Suppressor macrophage (primary cell): ENCODE data around the gene PCDHGB7.
"Not testable (repeated sequence)": the region's sequence is repeated elsewhere in the genome, so short reads cannot be mapped to it uniquely, and the experiment has no call there.

ENCODE experiments used
- DNase-seq, 4 experiments: peaks; one replicate each; pipeline ENCODE4 v3.0.0-alpha.2; 2020 to 2022
- total RNA-seq, 17 experiments: gene quantifications; one replicate each; lab custom pipeline; 2026; ENCODE audit warnings: mixed read lengths in 6 of 17, inconsistent platforms in 3 of 17; lab: John Stamatoyannopoulos, UW

The PCDHGB7 gene
- total RNA-seq: 0.25 to 1.1 (median 0.51) reads per million in 17 experiments

GRCh38 chr5:141417494-141418172 lies at the start of gene PCDHGB7:
Gene PCDHGB7 (plus strand): TSS chr5:141417677. CDS start chr5:141417860, 183 bp downstream.
- DNase-seq: peak; percentile 83 to 93 (median 88)

- DNase-seq: peak; percentile 11 to 64 (median 43)
Measured at GRCh38 chr5:141369994-141370848, 47.3 kb upstream of the PCDHGB7 start, which contains the start of gene PCDHGB3. Gene PCDHGB3 (plus strand): TSS chr5:141370242. CDS start chr5:141370395, 153 bp downstream.

GRCh38 chr5:141371572-141372475 lies 45.7 kb upstream of the PCDHGB7 start:
- no peak for DNase-seq

GRCh38 chr5:141373673-141374317 lies 43.7 kb upstream of the PCDHGB7 start, which contains the start of gene PCDHGA6:
Gene PCDHGA6 (plus strand): TSS chr5:141373891. CDS start chr5:141374084, 193 bp downstream.
- peak in 1 of 4 experiments; percentile 18 for DNase-seq

- no peak for DNase-seq
Measured at GRCh38 chr5:141374627-141375026, 42.9 kb upstream of the PCDHGB7 start.

- DNase-seq: not testable (repeated sequence)
Measured at GRCh38 chr5:141375444-141376155, 41.9 kb upstream of the PCDHGB7 start.

- DNase-seq: no peak
Measured at GRCh38 chr5:141382469-141383294, 34.8 kb upstream of the PCDHGB7 start, which contains the start of gene PCDHGA7. Gene PCDHGA7 (plus strand): TSS chr5:141382742. CDS start chr5:141382900, 158 bp downstream.

- DNase-seq: no peak
Measured at GRCh38 chr5:141383345-141383744, 34.1 kb upstream of the PCDHGB7 start.

GRCh38 chr5:141384471-141385267 lies 32.8 kb upstream of the PCDHGB7 start:
- DNase-seq: no peak

GRCh38 chr5:141387557-141388311 lies 29.7 kb upstream of the PCDHGB7 start, which contains the start of gene PCDHGB4:
Gene PCDHGB4 (plus strand): TSS chr5:141387698. CDS start chr5:141387885, 187 bp downstream.
- peak; percentile 19 to 63 (median 42) for DNase-seq

- no peak for DNase-seq
Measured at GRCh38 chr5:141388661-141389060, 28.8 kb upstream of the PCDHGB7 start.

GRCh38 chr5:141389153-141390042 lies 28.1 kb upstream of the PCDHGB7 start:
- DNase-seq: no peak

GRCh38 chr5:141392429-141393198 lies 24.9 kb upstream of the PCDHGB7 start, which contains the start of gene PCDHGA8:
Gene PCDHGA8 (plus strand): TSS chr5:141392633. CDS start chr5:141392814, 181 bp downstream.
- DNase-seq: no peak

GRCh38 chr5:141393267-141393666 lies 24.2 kb upstream of the PCDHGB7 start:
- no peak for DNase-seq

GRCh38 chr5:141394401-141395187 lies 22.9 kb upstream of the PCDHGB7 start:
- DNase-seq: not testable (repeated sequence)
